Measurements from ENCODE around the gene HHLA2. TPM values are rescaled to one million over a fixed set of nuclear protein-coding genes. Genes with fewer than 3 reads are reported as not detected.

The HHLA2 gene
- total RNA-seq, 1 donor from 2014 or later, result 2.3 TPM

- Mint-ChIP-seq H3K36me3 (no peaks in the 10 kb centered on the region), H3K27me3 (peaks cover 5% of the 10 kb centered on the region), H3K9me3 (peaks cover 10% of the 10 kb centered on the region), H3K4me1 (ENCODE audit: unreplicated experiment) (peaks cover 9% of the 10 kb centered on the region), H3K4me3 (no peak overlapping the region), H3K27ac (no peak overlapping the region)
- DNase-seq (ENCODE audit: extremely low spot score, unreplicated experiment), result no peak
- no peak for TF ChIP-seq CTCF (conservative IDR thresholded peaks at IDR 0.05)
Observed at GRCh38 chr3:108396336-108396735, 100.0 kb downstream of the HHLA2 start.

- Mint-ChIP-seq H3K4me3 (no peak overlapping the region), H3K27me3 (peaks cover 5% of the 10 kb centered on the region), H3K27ac (no peak overlapping the region), H3K9me3 (peaks cover 10% of the 10 kb centered on the region), H3K36me3 (no peaks in the 10 kb centered on the region), H3K4me1 (ENCODE audit: unreplicated experiment) (peaks cover 13% of the 10 kb centered on the region)
- DNase-seq (ENCODE audit: extremely low spot score, unreplicated experiment), result no peak
- TF ChIP-seq CTCF (conservative IDR thresholded peaks at IDR 0.05), result no peak
Observed at GRCh38 chr3:108398510-108398909, 102.2 kb downstream of the HHLA2 start.

- Mint-ChIP-seq H3K4me3 (no peak overlapping the region), H3K36me3 (no peaks in the 10 kb centered on the region), H3K27me3 (peaks cover 5% of the 10 kb centered on the region), H3K9me3 (peaks cover 6% of the 10 kb centered on the region), H3K4me1 (ENCODE audit: unreplicated experiment) (peaks cover 30% of the 10 kb centered on the region), H3K27ac (no peak overlapping the region)
- DNase-seq (ENCODE audit: extremely low spot score, unreplicated experiment), result no peak
- TF ChIP-seq CTCF (conservative IDR thresholded peaks at IDR 0.05), result no peak
Observed at GRCh38 chr3:108401836-108402235, 105.5 kb downstream of the HHLA2 start.

- Mint-ChIP-seq H3K36me3 (no peaks in the 10 kb centered on the region), H3K27ac (no peak overlapping the region), H3K4me3 (no peak overlapping the region), H3K4me1 (ENCODE audit: unreplicated experiment) (peaks cover 36% of the 10 kb centered on the region), H3K9me3 (peaks cover 6% of the 10 kb centered on the region), H3K27me3 (no peaks in the 10 kb centered on the region)
- no peak for TF ChIP-seq CTCF (conservative IDR thresholded peaks at IDR 0.05)
- no peak for DNase-seq (ENCODE audit: extremely low spot score, unreplicated experiment)
Observed at GRCh38 chr3:108403198-108403597, 106.8 kb downstream of the HHLA2 start.

- peaks cover 36% of the 10 kb centered on the region for H3K4me1 Mint-ChIP-seq (ENCODE audit: unreplicated experiment)
- H3K4me3 Mint-ChIP-seq, result no peak overlapping the region
- TF ChIP-seq CTCF (conservative IDR thresholded peaks at IDR 0.05), result no peak
- H3K27me3 Mint-ChIP-seq, result no peaks in the 10 kb centered on the region
- H3K9me3 Mint-ChIP-seq, result peaks cover 6% of the 10 kb centered on the region
- no peak overlapping the region for H3K27ac Mint-ChIP-seq
- no peaks in the 10 kb centered on the region for H3K36me3 Mint-ChIP-seq
- no peak for DNase-seq (ENCODE audit: extremely low spot score, unreplicated experiment)
Observed at GRCh38 chr3:108403686-108404345, 107.5 kb downstream of the HHLA2 start.

Measured in type B pancreatic cell (in vitro differentiated cells).